ENCODE measurements around the gene RGS5. TPM values are rescaled to one million over a fixed set of nuclear protein-coding genes. Genes with fewer than 3 reads are reported as not detected.

The RGS5 gene
- total and polyA plus RNA-seq, 9 donors = 22.5 to 44.2 (median 34.7) TPM

DNA sequence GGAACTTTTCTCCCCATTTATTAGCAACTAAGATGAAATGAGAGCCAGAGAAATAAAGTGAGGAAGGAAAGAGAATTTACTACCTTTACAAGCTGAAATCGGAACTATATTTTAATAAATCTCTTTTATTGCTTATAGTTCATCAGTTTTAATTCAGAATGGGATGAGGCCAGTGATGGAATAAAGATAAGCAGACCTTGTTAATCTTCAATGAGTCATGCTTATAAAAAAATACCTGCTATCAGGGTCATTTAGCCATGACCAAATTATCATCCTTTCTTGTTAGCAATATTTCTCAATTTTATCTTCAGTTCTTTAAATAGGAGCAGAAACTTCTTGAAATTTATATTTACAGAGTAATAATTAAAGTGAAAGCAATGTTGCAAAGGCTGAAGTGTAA is 107.5 kb downstream of the RGS5 start:
- DNase-seq = no peak
- Histone ChIP-seq H3K27ac (ENCODE audit: low read length) (no peak overlapping the region), H3K27me3 (ENCODE audit: control insufficient read depth, insufficient read depth, low read length) (no peaks in the 10 kb centered on the region), H3K4me1 (ENCODE audit: control insufficient read depth, insufficient read depth, low read length) (no peaks in the 10 kb centered on the region), H3K36me3 (ENCODE audit: control insufficient read depth, insufficient read depth, low read length) (no peaks in the 10 kb centered on the region), H3K4me3 (ENCODE audit: low read length) (no peak overlapping the region), H3K9me3 (replicated peaks; ENCODE audit: control insufficient read depth, low read depth, low read length) (no peaks in the 10 kb centered on the region)
- no CpG with 5 or more reads among the region's 1 CpG for WGBS (ENCODE audit: insufficient coverage)

DNA sequence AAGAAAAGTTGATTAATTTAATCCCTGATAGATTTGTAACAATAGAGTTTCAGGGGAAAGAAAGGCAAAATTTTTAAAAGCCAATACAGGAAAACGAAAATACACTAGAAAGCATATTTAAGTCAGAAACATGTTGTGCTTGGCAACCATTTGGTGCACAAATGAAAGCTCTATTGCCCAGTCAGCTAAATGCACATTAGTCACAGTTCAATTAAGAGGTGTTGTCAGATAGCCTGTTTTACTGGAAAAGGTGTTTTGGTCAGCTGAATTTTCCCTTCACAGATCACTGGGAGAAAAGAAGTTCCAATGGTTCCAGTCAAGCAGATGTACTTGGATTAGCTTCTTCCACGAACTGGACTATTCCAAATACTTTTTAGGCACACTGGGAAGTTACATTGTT is 108.1 kb downstream of the RGS5 start:
- no peaks in the 10 kb centered on the region for H3K36me3 ChIP-seq (ENCODE audit: control insufficient read depth, insufficient read depth, low read length)
- no CpG with 5 or more reads among the region's 2 CpGs for WGBS (ENCODE audit: insufficient coverage)
- H3K4me3 ChIP-seq (ENCODE audit: low read length) = no peak overlapping the region
- DNase-seq = no peak
- H3K27me3 ChIP-seq (ENCODE audit: control insufficient read depth, insufficient read depth, low read length) = no peaks in the 10 kb centered on the region
- H3K27ac ChIP-seq (ENCODE audit: low read length) = no peak overlapping the region
- no peaks in the 10 kb centered on the region for H3K9me3 ChIP-seq (replicated peaks; ENCODE audit: control insufficient read depth, low read depth, low read length)
- no peaks in the 10 kb centered on the region for H3K4me1 ChIP-seq (ENCODE audit: control insufficient read depth, insufficient read depth, low read length)

DNA sequence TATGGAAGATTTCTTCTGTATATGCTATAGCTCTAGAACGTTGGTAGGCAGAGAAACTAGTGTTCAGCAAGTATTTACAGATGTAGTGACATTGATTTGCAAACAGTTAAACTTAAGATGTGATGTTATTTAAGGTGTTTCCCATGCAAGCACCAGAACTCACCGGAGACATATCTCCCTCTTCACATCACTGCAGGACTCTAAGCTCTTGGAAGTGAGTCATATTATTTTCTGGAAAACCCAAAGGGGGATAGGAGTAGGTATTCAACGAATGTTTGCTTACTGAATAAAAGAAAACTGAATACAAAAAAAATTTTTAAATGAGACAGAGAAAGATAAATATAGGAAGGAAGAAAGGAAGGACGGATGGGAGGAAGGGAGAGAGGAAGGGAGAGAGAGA is 108.5 kb downstream of the RGS5 start:
- no peak for DNase-seq
- no CpG with 5 or more reads among the region's 4 CpGs for WGBS (ENCODE audit: insufficient coverage)
- H3K36me3 ChIP-seq (ENCODE audit: control insufficient read depth, insufficient read depth, low read length) = no peaks in the 10 kb centered on the region
- no peaks in the 10 kb centered on the region for H3K9me3 ChIP-seq (replicated peaks; ENCODE audit: control insufficient read depth, low read depth, low read length)
- H3K4me1 ChIP-seq (ENCODE audit: control insufficient read depth, insufficient read depth, low read length) = no peaks in the 10 kb centered on the region
- H3K27ac ChIP-seq (ENCODE audit: low read length) = no peak overlapping the region
- no peaks in the 10 kb centered on the region for H3K27me3 ChIP-seq (ENCODE audit: control insufficient read depth, insufficient read depth, low read length)
- no peak overlapping the region for H3K4me3 ChIP-seq (ENCODE audit: low read length)

DNA sequence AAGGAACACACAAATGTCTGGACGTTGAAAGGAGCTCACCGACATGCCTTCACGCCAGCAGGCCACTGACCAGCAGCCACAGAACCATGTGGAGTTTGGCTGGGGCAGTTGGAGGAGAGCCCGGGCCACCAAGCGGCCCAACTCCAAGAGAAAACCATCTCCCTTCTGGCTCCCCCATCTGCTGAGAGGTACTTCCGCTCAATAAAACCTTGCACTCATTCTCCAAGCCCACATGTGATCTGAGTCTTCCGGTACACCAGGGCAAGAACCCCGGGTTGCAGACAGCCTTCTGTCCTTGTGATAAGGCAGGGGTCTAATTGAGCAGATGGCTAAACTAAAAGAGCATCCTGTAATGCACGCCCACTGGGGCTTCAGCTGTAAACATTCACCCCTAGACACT is 109.1 kb downstream of the RGS5 start:
- 75% methylated on average over 1 of the region's 9 CpGs for WGBS (ENCODE audit: insufficient coverage)
- H3K4me1 ChIP-seq (ENCODE audit: control insufficient read depth, insufficient read depth, low read length) = no peaks in the 10 kb centered on the region
- no peaks in the 10 kb centered on the region for H3K27me3 ChIP-seq (ENCODE audit: control insufficient read depth, insufficient read depth, low read length)
- H3K9me3 ChIP-seq (replicated peaks; ENCODE audit: control insufficient read depth, low read depth, low read length) = no peaks in the 10 kb centered on the region
- H3K27ac ChIP-seq (ENCODE audit: low read length) = no peak overlapping the region
- no peak for DNase-seq
- no peak overlapping the region for H3K4me3 ChIP-seq (ENCODE audit: low read length)
- H3K36me3 ChIP-seq (ENCODE audit: control insufficient read depth, insufficient read depth, low read length) = no peaks in the 10 kb centered on the region

DNA sequence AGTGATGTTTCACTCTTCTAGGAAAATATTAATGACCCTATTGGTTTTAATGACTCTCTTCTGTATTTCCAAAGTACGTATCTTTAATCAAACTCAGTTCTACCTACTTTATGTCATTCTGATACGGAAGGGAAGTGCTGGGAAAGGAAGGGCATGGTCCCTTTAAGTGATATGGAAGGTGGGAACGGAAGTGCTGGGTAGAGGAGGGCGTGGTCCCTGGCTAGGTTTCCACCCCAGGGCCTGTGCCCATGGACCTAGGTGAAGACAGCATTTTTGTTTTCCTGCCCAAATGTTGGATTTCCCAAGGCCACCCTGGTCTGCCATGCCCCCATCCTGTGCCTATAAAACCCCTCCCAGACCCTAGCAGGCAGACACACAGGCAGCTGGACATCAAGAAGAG is 109.5 kb downstream of the RGS5 start:
- Histone ChIP-seq H3K27me3 (ENCODE audit: control insufficient read depth, insufficient read depth, low read length) (no peaks in the 10 kb centered on the region), H3K36me3 (ENCODE audit: control insufficient read depth, insufficient read depth, low read length) (no peaks in the 10 kb centered on the region), H3K4me1 (ENCODE audit: control insufficient read depth, insufficient read depth, low read length) (no peaks in the 10 kb centered on the region), H3K4me3 (ENCODE audit: low read length) (no peak overlapping the region), H3K27ac (ENCODE audit: low read length) (no peak overlapping the region), H3K9me3 (replicated peaks; ENCODE audit: control insufficient read depth, low read depth, low read length) (no peaks in the 10 kb centered on the region)
- 69% methylated on average over 2 of the region's 4 CpGs for WGBS (ENCODE audit: insufficient coverage)
- DNase-seq = no peak

Other genes with a start within 250 kb of the RGS5 start
- 1.8 TPM for gene RGS4, start 133.6 kb downstream of the RGS5 start, total RNA-seq
- gene RGS4, start 133.6 kb downstream of the RGS5 start, polyA plus RNA-seq (ENCODE audit: insufficient read depth in 1 of 8, insufficient read length in 8 of 8, low replicate concordance in 1 of 8) = 1 to 10 TPM in 7 of 8 donors, under 1 TPM in 1; 0.85 to 3.8 (median 2.2) TPM
- gene NUF2, start 119.0 kb upstream of the RGS5 start, total RNA-seq = 10.1 TPM
- gene NUF2, start 119.0 kb upstream of the RGS5 start, polyA plus RNA-seq (ENCODE audit: insufficient read depth in 1 of 8, insufficient read length in 8 of 8, low replicate concordance in 1 of 8) = 10 to 100 TPM in 7 of 8 donors, 1 to 10 TPM in 1; 9.9 to 15.6 (median 12.0) TPM